GM12874 (cell line): ENCODE data around the gene SERAC1.

ENCODE experiments used
- CTCF ChIP-seq: IDR thresholded peaks from 2 replicates; pipeline ENCODE4 v1.5.1; 2011; ENCODE audit warnings: low read depth, mild to moderate bottlenecking, control low read depth, low read length, moderate library complexity; ENCODE audit not compliant: insufficient read depth

The SERAC1 gene

GRCh38 chr6:158194487-158195280 is 26.6 kb upstream of the SERAC1 start:
- no peak for TF ChIP-seq CTCF

DNA sequence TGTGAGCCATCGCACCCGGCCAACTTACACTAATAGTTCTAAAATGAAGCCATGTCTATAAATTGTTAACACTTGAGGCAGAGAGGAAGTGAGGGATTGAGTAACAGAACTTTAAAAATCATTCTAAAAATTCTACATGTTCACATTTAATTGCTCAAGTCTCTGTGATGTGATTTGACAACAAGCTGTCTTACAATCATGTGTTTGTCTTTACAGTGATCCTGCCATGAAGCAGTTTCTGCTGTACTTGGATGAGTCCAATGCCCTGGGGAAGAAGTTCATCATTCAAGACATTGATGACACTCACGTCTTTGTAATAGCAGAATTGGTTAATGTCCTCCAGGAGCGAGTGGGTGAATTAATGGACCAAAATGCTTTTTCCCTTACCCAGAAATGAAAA is 23.7 kb upstream of the SERAC1 start:
- no peak for TF ChIP-seq CTCF

- no peak for TF ChIP-seq CTCF
These were observed 23.0 kb upstream of the SERAC1 start for GRCh38 chr6:158191032-158191431.

- no peak for TF ChIP-seq CTCF
These were observed 20.5 kb upstream of the SERAC1 start for GRCh38 chr6:158188591-158188990.

- TF ChIP-seq CTCF, result no peak
These were observed 17.8 kb upstream of the SERAC1 start for GRCh38 chr6:158185729-158186456.

GRCh38 chr6:158184608-158185007 is 16.5 kb upstream of the SERAC1 start:
- no peak for TF ChIP-seq CTCF

DNA sequence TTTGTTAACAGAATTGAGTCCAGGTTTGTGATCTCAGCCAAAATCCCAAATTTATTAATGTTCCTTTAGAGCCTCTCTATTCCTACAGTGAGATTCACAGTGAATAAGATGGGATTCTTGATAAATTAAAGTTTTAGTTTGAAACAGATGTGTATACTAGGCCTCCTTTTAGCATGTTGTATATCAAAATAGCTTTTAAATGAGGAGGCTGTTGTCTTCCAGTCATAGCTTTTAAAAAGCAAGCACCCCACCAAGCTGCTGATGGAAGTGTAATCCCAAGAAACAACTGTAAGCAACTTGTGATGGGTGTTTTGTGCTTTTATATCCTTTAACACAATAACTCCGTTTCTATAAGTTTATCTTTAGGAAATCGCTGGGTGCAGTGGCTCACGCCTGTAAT is 7.0 kb upstream of the SERAC1 start:
- no peak for TF ChIP-seq CTCF
